B cell (primary cell): Measurements from ENCODE around the gene CDH16.

Experiments
- CTCF ChIP-seq: fragments of 200-600 bp; IDR thresholded peaks from one replicate; pipeline ENCODE4 v1.8.0; 2022; ENCODE audit warnings: antibody characterized with exemption, mild to moderate bottlenecking
- EZH2 ChIP-seq: IDR thresholded peaks from 2 replicates; pipeline ENCODE4 v1.6.1; 2012; ENCODE audit warnings: borderline replicate concordance, low read depth, mild to moderate bottlenecking, moderate library complexity, low read length; ENCODE audit not compliant: insufficient read depth, poor library complexity, severe bottlenecking

- TF ChIP-seq CTCF (no peak), EZH2 (no peak)
Measured at GRCh38 chr16:66899310-66899944, 19.3 kb downstream of the CDH16 start.
